Measurements from ENCODE around the gene COMMD8.
A peak's percentile ranks its signal among the peaks of the same experiment; 100 is the strongest.

COMMD8 gene

DNA sequence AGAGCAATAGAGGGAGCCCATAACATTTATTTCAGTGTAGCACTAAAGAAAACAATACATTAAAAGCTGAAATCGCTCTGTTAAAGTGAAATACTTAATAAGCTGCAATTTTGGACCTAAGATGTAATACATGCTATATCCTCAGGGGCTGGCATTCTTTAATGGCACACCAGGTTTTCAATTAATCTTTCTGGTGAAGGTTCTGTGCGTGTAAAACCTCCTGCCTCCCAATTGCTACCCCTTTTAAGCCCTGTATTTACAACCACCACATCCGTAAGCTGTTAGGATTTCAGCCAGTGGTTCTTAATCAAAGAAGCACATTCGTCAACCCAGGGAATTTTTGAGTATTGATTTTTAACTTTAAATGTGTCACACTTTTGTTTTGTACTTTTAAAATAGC is 7.6 kb upstream of the COMMD8 start:
- no peak for DNase-seq

GRCh38 chr4:47469951-47470350 is 6.4 kb upstream of the COMMD8 start:
- DNase-seq = no peak

DNA sequence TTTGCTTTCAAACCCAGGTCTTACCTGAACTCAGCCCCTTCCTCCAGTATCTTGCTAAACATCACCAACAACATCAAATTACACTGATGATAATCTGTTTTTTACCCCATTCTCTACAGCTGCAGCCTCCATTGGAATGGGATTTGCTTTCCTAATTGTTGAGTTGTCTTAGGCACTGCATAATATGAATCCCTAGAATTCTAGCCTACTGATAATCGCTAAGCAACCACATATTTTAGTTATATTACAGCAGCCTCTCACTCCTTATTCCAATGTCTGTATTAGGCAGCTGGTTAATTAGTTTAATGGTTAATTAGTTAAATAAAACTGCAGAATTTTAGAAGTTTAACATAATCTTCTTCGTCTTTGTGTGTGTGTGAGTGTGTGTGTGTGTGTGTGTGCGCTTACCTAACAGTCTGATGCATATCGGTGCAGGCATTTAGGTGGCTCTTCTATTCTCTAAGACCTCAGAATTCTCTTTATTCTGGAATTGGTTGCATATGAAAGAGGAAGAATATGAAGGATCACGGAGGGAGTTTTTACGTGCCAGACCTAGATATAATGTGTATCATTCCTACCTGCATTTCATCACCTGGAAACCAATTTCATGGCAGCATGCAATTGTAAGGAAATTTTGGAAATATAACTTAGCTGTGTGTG is 5.3 kb upstream of the COMMD8 start:
- DNase-seq = no peak

DNA sequence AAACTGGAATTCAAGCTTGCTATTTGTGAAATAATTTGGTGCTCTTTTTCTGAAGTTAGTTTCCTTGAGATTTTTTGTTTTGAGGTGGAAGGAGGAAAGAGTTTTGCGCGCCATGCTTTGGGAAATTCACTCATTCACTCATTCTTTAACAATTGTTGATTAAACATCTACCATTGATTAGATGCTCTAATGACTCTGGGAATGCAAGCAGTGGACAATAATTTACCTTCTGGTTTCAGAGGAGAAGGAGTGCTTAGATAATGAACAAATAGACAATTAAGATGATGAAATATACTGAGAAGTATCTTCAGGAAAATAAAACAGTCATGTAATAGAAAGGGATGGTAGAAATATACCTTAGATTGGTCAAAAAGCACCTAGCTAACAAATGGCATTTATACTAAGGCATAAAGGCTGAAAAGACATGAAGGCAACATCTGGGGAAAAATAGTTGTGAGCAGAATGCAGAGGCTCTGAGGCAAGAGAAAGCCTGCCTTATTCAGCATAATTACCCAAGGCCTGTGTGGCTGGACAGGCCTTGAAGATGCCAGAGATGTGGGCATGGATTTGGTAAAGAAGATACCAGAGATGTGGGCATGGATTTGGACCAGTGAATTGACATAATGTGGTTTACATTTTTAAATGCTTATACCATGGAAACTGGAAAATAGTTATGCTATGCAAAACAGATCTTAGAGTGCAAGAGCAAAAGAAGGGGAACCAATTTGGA is 2.7 kb upstream of the COMMD8 start:
- no peak for DNase-seq

DNA sequence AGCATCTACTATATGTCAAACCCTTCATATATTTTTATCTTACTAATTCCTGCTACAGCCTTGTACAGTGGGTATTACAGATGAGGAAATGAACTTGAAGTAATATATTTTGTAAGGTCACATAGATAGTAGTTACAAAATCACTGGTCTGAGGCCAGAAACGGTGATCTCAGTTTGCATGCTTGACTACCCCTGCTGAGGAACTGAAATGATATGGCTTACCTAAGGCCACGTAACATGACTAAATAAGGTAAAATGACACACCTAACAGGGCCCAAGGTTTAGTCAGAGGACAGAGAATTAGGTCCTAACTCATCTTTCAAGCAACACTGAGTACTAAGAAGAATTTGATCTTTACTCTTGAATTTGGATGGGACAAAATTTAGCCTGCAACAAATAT is 1.5 kb upstream of the COMMD8 start:
- DNase-seq = no peak

DNA sequence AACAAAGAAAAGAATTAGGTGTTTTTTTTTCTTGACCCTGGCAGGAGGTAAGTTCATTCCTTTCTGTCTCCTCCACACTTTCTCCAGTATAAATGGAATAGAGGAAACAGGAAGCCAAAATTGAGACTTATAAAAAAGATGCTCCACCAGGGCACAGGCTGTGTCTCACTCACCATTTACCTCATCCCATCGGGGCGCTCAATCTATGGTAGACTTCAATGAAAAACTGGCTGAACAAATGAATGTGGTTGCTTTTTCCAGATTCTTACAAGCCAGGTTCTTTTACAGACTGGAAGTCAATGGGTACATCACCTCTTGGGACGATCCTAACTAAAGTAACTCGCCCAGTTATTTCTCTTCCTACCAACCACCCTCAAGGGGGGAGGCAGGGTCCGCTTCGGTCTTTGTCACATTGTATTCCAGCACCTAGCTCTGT is 685 bp downstream of the COMMD8 start:
- peak in 1 of 2 experiments; percentile 38 for DNase-seq

- no peak for DNase-seq
Measured at GRCh38 chr4:47451657-47452056, 11.8 kb downstream of the COMMD8 start.

DNA sequence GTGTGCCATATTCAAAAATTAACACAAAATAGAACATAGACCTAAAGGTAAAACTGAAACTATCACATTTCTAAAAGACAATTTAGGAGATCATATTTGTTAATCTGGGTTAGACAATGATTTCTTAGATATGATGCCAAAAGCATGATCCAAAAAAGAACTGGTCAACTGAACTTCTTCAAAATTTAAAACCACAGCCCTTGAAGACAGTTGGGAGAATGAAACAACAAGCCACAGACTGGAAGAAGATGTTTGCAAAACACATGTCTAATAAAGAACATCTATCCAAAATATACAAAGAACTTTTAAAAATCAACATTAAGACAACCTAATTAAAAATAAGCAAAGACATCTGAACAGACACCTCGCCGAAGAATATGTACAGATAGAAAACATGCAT is 19.5 kb downstream of the COMMD8 start:
- no peak for DNase-seq

GRCh38 chr4:47442980-47443379 is 20.5 kb downstream of the COMMD8 start:
- DNase-seq = no peak

- no peak for DNase-seq
Measured at GRCh38 chr4:47434931-47435330, 28.6 kb downstream of the COMMD8 start.

GRCh38 chr4:47432749-47433148 is 30.8 kb downstream of the COMMD8 start:
- no peak for DNase-seq

- DNase-seq = no peak
Measured at GRCh38 chr4:47427935-47428334, 35.6 kb downstream of the COMMD8 start.

GRCh38 chr4:47425628-47426027 is 37.9 kb downstream of the COMMD8 start:
- no peak for DNase-seq

GRCh38 chr4:47419296-47419695 is 44.2 kb downstream of the COMMD8 start:
- no peak for DNase-seq

GRCh38 chr4:47418147-47418546 is 45.4 kb downstream of the COMMD8 start:
- no peak for DNase-seq

GRCh38 chr4:47415719-47416118 is 47.8 kb downstream of the COMMD8 start:
- DNase-seq = no peak

GRCh38 chr4:47413521-47413920 is 50.0 kb downstream of the COMMD8 start:
- DNase-seq = no peak

GRCh38 chr4:47410271-47410670 is 53.2 kb downstream of the COMMD8 start:
- no peak for DNase-seq

GRCh38 chr4:47406408-47406807 is 57.1 kb downstream of the COMMD8 start:
- DNase-seq = no peak
